NCI-H1694 (cell line): ENCODE data around the gene OIP5.
"Not testable (repeated sequence)": the region's sequence is repeated elsewhere in the genome, so short reads cannot be mapped to it uniquely, and the experiment has no call there.

Source experiments
- DNase-seq: peaks from one replicate; lab custom pipeline; 2025; lab: John Stamatoyannopoulos, UW

Gene OIP5

GRCh38 chr15:41332194-41333025 is at the start of gene OIP5, which contains the start of gene NUSAP1:
TSS of gene OIP5 (minus strand) at chr15:41332591. CDS start at chr15:41332561, 30 bp downstream.
TSS of gene NUSAP1 (plus strand) at chr15:41332881. CDS start at chr15:41332958, 77 bp downstream.
- peak; percentile 98 for DNase-seq

DNA sequence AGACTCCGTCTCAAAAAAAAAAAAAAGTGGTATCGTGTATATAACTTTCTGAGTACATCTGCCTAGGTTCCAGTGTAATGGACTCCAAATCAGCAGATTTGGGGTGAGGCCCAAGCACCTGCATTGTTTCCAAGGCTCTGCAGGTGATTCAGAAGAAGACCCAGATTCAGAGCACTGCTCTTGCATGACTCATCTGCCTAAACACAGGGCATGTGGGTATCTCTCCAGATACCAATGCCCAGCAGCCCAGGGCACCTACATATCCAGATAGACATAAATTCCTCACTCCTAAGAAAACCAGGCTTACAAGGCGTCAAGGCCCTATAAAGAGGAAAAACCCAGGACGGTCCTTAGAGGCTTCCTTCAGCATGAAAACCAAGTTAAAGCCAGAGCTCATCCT is 45.6 kb upstream of the OIP5 start:
- DNase-seq = no peak

DNA sequence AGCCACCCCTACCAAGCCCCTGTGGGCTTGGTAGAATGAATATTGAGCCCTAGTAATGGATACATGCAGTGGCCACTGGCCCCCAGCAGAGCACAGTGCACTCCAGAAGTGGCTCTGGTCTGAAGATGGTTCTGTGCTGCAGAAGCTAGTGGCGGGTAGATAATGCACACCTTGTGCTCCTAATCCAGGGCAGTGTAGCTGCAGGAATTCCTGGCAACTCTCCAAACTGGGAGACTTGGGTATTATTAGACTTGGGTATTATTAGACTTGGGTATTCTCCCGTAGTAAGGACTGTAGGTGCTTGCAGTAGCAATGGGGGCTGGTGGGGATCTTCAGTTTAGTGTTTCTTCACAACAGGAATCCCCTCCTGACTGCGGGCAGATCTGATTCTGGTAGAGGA is 35.0 kb upstream of the OIP5 start:
- DNase-seq = no peak

- no peak for DNase-seq
These were observed 22.0 kb upstream of the OIP5 start for GRCh38 chr15:41354371-41354770.

GRCh38 chr15:41350057-41350717 is 17.8 kb upstream of the OIP5 start:
- DNase-seq = no peak

GRCh38 chr15:41347236-41347635 is 14.8 kb upstream of the OIP5 start:
- DNase-seq = no peak

DNA sequence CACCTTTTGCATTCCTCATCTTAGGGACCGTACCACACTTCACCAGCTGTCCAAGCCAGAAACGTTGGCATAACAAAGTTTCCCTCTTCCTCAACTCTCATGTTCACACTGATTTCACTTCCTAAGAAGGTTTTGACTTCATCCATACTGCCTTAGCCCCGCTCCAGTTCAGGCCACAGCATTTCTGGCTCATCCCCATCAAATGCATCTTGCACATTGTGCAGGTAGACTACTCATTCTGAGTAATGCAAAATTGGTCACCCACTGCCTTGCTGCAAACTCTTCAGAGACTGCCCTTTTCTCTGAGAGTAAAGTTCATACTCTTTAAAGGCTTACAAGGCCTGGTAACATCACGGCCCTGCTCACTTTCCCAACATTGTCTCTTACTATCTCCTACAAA is 9.1 kb upstream of the OIP5 start:
- DNase-seq = no peak

GRCh38 chr15:41340189-41340695 is 7.9 kb upstream of the OIP5 start:
- DNase-seq = no peak

- no peak for DNase-seq
These were observed 5.5 kb upstream of the OIP5 start for GRCh38 chr15:41337631-41338522.

- DNase-seq = no peak
These were observed 4.7 kb upstream of the OIP5 start for GRCh38 chr15:41337047-41337446.

GRCh38 chr15:41336549-41336948 is 4.2 kb upstream of the OIP5 start:
- DNase-seq = no peak

GRCh38 chr15:41334293-41335120 is 2.1 kb upstream of the OIP5 start:
- DNase-seq = no peak

DNA sequence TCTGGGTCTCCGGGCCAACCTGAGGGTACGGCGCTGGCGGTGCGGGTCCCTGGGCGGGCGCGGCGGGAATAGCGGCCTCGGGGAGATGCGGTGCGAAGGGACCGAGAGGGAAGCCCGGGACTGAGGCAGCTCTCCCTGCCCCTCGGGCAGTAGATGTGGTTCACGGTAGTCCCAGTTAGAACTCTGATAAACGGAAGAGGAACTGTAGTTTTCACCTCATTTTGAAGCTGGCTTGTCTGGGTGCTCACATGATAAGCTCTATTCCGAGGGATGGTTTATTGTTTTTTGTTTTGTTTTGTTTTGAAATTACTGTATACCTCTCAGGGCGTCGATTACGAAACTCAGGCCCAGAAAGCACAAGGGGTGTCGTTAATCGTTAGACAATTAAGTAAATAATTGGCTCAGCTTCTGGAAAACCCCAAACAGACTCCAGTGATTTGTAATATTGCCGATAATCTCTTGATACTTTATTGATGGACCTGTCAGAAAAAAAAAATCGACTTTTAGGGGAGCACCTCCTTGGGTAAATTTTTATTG is 703 bp upstream of the OIP5 start:
- peak; percentile 25 for DNase-seq

GRCh38 chr15:41331833-41332193 is 578 bp downstream of the OIP5 start:
- DNase-seq = no peak

DNA sequence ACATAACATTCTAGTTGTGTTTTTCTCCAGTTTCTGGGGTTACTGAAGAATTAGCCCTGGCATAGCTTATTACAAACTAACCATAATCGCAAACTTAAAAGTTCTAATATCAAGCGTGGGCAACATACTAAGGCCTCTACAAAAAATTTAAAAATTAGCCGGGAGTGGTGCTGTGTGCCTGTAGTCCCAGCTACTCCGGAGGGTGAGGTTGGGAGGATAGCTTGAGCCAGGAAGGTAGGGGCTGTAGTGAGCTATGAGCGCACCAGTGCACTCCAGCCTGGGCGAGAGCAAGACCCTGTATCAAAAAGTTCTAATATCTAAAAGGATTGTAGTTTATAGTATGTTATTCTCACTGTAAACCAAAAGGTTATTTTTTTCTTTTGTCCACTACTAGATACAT is 1.1 kb downstream of the OIP5 start:
- no peak for DNase-seq

- DNase-seq = no peak
These were observed 8.8 kb downstream of the OIP5 start for GRCh38 chr15:41323611-41324010.

DNA sequence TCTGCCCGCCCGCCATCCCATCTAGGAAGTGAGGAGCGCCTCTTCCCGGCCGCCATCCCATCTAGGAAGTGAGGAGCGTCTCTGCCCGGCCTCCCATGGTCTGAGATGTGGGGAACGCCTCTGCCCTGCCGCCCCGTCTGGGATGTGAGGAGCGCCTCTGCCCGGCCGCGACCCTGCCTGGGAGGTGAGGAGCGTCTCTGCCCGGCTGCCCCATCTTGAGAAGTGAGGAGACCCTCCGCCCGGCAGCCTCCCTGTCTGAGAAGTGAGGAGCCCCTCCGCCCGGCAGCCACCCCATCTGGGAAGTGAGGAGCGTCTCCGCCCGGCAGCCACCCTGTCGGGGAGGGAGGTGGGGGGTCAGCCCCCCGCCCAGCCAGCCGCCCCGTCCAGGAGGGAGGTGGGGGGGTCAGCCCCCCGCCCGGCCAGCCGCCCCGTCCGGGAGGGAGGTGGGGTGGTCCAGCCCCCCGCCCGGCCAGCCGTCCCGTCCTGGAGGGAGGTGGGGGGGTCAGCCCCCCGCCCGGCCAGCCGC is 11.5 kb downstream of the OIP5 start:
- not testable (repeated sequence) for DNase-seq

DNA sequence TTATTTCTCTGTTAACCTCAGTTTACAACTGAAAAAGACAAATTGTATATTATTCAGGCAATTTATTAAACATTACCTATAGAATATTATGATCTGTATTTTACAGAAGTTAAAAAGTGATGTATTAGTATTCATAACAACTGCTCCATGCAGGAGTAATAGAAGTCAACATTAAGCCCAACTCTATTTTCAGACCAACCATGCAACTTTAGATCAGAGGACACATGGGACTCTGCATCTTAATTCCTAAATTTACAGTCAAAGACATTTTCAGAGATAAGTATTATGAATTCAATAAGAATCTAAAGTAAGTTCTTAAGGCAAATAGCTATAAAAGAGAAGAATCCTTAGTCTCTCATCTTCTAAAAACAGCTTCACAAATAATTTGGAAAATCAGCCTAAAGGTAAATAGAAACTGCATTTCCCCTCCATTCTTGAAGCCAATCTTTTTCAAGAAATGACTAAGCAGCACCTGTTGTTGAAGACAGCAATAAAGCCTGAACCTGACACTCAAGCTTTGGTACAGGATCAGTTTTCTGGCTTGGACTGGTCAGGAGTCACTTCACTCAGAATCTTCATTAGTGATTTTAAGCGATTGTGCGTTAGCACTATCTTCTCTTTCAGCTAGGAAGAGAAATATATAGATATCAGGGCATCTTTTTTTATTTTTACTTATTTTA is 23.0 kb downstream of the OIP5 start:
- no peak for DNase-seq

GRCh38 chr15:41307679-41308078 is 24.7 kb downstream of the OIP5 start:
- no peak for DNase-seq

GRCh38 chr15:41304149-41304770 is 28.1 kb downstream of the OIP5 start:
- DNase-seq = no peak
